ENCODE measurements around the gene XPR1. TPM values are rescaled to one million over a fixed set of nuclear protein-coding genes. Genes with fewer than 3 reads are reported as not detected.
"Not testable (repeated sequence)": the region's sequence is repeated elsewhere in the genome, so short reads cannot be mapped to it uniquely, and the experiment has no call there.

XPR1 gene
- total and polyA plus RNA-seq, 8 donors = 3.4 to 25.3 (median 13.7) TPM

DNA sequence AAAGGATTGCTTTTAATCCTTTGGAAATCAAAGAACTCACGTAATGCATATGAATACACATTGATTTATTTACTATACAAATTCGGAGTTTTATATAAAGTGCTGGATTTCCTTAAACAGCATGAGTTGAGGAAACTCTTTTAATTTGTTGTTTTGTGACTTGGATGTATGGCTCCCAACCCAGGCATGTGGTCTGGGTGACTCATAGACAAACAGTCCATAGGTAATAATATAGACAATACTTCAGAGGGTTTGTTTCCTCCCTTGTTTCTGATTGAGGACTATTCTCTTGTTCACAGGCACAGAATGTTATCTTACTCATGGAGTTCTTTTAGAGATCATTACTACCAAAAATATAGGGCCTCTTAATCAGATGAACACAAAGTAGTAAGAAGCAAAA lies 43.8 kb downstream of the XPR1 start:
- no peak for ATAC-seq
- Histone ChIP-seq H3K4me3 (no peak overlapping the region), H3K36me3 (no peaks in the 10 kb centered on the region), H3K9me3 (peaks cover 0 to 4% (median 0%) of the 10 kb centered on the region in 4 donors), H3K27ac (no peak overlapping the region), H3K27me3 (no peaks in the 10 kb centered on the region), H3K4me1 (no peaks in the 10 kb centered on the region)
- DNase-seq = no peak
- FAIRE-seq = no peak
- 64 to 78% methylated on average over 2 of the region's 2 CpGs for WGBS, 2 donors
- intact Hi-C loops (cut with DNase I) = no loop called here
- TF ChIP-seq, protein P1, sequence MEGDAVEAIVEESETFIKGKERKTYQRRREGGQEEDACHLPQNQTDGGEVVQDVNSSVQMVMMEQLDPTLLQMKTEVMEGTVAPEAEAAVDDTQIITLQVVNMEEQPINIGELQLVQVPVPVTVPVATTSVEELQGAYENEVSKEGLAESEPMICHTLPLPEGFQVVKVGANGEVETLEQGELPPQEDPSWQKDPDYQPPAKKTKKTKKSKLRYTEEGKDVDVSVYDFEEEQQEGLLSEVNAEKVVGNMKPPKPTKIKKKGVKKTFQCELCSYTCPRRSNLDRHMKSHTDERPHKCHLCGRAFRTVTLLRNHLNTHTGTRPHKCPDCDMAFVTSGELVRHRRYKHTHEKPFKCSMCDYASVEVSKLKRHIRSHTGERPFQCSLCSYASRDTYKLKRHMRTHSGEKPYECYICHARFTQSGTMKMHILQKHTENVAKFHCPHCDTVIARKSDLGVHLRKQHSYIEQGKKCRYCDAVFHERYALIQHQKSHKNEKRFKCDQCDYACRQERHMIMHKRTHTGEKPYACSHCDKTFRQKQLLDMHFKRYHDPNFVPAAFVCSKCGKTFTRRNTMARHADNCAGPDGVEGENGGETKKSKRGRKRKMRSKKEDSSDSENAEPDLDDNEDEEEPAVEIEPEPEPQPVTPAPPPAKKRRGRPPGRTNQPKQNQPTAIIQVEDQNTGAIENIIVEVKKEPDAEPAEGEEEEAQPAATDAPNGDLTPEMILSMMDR (IDR thresholded peaks at IDR 0.05) = no peak

DNA sequence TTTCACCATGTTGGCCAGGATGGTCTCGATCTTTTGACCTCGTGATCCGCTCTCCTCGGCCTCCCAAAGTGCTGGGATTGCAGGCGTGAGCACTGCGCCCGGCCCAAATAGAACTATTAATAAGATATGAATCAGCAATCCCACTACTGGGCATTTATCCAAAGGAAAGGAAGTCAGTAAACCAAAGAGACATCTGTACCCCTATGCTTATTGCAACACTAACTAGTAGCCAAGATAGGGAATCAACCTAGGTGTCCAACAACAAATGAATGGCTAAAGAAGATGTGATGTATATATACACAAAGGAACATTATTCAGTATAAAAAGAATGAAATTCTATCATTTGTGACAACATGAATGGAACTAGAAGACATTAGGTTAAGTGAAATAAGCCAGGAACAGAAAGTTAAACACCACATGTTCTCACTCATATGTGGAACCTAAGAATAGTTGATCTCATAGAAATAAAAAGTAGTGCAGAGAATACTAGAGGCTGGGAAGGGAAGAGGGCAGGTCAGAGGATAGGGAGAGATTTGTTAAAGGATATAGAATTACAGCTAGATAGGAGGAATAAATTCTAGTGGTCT lies 48.8 kb downstream of the XPR1 start:
- no peak overlapping the region for H3K4me3 ChIP-seq
- H3K27ac ChIP-seq = no peak overlapping the region
- DNase-seq (no peak), ATAC-seq (no peak), FAIRE-seq (no peak)
- H3K9me3 ChIP-seq = no peaks in the 10 kb centered on the region
- H3K36me3 ChIP-seq = no peaks in the 10 kb centered on the region
- intact Hi-C loops (cut with DNase I) = no loop called here
- H3K4me1 ChIP-seq = no peaks in the 10 kb centered on the region
- 86 to 92% methylated on average over 7 of the region's 7 CpGs for WGBS, 2 donors
- TF ChIP-seq, protein P1 (IDR thresholded peaks at IDR 0.05) = no peak
- no peaks in the 10 kb centered on the region for H3K27me3 ChIP-seq

DNA sequence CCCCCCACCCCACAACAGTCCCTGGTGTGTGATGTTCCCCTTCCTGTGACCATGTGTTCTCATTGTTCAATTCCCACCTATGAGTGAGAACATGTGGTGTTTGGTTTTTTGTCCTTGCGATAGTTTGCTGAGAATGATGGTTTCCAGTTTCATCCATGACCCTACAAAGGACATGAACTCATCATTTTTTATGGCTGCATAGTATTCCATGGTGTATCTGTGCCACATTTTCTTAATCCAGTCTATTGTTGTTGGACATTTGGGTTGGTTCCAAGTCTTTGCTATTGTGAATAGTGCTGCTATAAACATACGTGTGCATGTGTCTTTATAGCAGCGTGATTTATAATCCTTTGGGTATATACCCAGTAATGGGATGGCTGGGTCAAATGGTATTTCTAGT lies 51.3 kb downstream of the XPR1 start:
- DNase-seq; H3K9me3 ChIP-seq; intact Hi-C loops (cut with DNase I); H3K4me3 ChIP-seq; ATAC-seq; H3K4me1 ChIP-seq; H3K27ac ChIP-seq; FAIRE-seq; H3K27me3 ChIP-seq; H3K36me3 ChIP-seq: not testable (repeated sequence)
- WGBS, 2 donors = 84 to 95% methylated on average over 3 of the region's 3 CpGs

DNA sequence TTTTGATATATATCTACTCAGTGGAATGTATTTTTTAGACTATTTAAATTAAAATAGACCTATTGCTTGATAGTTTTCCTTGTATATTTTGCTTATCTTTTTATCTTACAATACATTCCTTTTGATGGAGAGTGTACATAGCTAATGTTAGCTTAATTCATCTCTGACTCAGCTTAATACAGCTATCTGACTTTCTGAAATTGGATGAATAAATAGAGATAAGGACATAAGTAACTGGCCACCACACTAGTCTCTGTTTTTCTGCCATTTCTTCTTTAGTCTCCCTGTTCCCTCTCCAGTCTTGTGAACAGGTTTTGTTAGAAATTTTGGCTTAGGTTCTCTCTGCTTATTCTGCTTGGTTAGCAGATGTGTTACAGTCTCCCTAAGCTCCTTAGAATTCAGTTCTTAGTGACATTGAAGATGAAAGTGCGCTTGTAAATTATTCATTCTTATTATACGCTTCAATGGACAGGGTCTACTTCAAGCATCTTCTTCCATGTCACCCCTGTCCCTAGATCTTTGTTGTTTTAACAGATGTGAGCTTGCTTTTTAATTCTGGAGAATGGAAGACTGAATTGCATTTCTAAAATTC lies 59.6 kb downstream of the XPR1 start:
- ATAC-seq = peak in 1 of 4 donors; percentile 36
- no peaks in the 10 kb centered on the region for H3K27me3 ChIP-seq
- H3K27ac ChIP-seq = no peak overlapping the region
- TF ChIP-seq, protein P1 (IDR thresholded peaks at IDR 0.05) = no peak
- H3K9me3 ChIP-seq = no peaks in the 10 kb centered on the region
- no peaks in the 10 kb centered on the region for H3K36me3 ChIP-seq
- FAIRE-seq = peak; percentile 54
- no peak overlapping the region for H3K4me3 ChIP-seq
- intact Hi-C loops (cut with DNase I) = no loop called here
- WGBS, 2 donors = 72 to 74% methylated on average over 2 of the region's 2 CpGs
- DNase-seq = no peak
- peaks cover 0 to 9% (median 5%) of the 10 kb centered on the region in 3 donors for H3K4me1 ChIP-seq

DNA sequence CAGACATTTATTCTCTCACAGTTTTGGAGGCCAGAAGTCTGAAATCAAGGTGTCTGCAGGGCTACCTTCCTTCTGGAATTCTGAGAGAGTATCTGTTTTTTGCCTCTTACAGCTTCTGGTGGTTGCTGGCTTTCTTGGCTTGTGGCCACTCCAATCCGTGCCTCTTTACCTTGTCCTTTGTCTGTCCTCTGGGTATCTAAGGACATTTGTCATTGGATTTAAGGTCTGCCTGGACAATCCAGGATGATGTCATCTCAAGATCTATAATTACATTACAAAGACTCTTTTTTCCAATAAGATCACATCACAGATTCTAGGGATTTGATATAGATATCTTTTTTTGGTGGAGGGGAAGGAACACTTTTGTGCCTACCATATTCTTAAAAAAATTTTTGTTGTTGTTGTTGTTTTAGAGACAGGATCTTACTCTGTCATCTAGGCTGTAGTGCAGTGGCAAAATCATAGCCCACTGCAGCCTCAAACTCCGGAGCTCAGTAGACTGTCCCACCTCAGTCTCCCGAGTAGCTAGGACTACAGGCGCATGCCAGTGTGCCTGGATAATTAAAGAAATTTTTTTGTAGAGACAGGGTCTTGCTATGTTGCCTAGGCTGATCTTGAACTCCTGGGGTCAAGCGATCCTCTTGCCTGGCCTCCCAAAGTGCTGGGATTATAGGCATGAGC lies 61.9 kb downstream of the XPR1 start:
- TF ChIP-seq, protein P1 (IDR thresholded peaks at IDR 0.05) = no peak
- Histone ChIP-seq H3K4me1 (peaks cover 0 to 9% (median 5%) of the 10 kb centered on the region in 3 donors), H3K27ac (no peak overlapping the region), H3K27me3 (no peaks in the 10 kb centered on the region), H3K9me3 (no peaks in the 10 kb centered on the region), H3K36me3 (no peaks in the 10 kb centered on the region), H3K4me3 (no peak overlapping the region)
- 80 to 84% methylated on average over 5 of the region's 5 CpGs for WGBS, 2 donors
- intact Hi-C loops (cut with DNase I) = no loop called here
- no peak for FAIRE-seq
- DNase-seq = no peak
- ATAC-seq = no peak

Data from pancreas (tissue), 10 donors.